ENCODE measurements around the gene JARID2.
"Not testable (repeated sequence)": the region's sequence is repeated elsewhere in the genome, so short reads cannot be mapped to it uniquely, and the experiment has no call there.

Gene JARID2

DNA sequence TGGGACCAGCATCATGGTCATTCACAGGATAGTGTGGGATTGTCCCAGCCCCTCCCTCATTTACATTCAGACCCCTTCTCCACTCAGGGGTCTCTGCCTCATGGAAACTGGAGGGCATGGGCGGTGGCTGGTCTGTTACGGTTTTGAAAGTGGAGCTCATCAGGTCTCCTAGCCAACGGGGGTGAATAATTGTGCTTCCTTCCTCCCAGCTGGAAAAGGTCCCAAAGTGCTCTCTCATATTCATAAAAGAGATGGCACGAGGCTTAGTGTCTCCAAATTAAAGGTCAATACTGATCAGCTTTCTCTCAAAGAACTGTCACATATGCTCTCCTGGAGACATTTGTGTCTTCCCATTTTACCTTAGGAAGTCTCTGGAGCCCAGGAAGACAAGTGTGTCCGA is 19.9 kb downstream of the JARID2 start:
- no peak for DNase-seq

DNA sequence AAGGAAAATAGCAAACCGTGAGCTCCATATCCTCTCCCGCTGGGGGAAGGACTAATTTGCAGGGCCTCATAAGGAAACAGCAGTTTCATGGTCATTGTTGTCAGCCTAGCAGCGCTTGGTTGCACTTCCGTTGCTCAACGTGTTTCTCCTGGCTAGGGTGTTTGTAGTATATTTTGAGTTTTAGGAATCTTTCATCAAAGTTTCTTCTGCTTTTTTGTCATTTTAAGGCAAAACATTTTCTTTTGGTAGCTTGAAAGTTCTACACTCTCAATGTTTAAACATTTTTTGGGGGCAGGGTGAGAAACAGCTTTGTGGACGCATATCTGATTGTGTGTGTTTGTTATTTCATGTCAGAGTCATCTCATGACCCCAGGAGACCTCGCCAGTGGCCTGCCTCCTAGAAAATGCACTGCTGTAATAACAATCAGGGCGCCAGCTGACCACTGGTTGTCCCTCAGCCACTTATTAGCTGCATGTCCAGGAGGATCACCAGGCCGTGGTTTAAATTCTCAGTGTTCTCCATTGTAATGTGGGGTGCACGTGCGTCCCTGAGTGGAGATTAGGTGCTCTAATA is 20.6 kb downstream of the JARID2 start:
- DNase-seq, result no peak

DNA sequence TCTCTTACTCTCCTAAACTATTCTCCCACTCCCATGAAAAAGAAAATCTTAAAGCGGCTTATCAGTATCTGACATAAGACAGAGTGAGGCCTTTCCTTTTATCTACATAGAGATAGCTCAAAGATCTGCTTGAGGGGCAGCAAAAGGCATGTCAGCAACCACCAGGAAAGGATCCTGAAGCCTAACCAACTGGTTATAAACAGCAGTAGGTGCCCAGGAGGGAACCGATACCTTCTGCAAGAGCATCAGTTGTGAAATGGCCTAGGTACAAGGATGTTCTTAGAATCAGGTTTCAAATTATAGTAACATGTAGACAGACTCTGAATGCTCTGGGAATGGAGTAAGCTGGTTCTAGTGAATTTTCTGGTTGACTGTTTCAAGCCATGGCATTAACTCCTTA is 21.4 kb downstream of the JARID2 start:
- DNase-seq, result no peak

DNA sequence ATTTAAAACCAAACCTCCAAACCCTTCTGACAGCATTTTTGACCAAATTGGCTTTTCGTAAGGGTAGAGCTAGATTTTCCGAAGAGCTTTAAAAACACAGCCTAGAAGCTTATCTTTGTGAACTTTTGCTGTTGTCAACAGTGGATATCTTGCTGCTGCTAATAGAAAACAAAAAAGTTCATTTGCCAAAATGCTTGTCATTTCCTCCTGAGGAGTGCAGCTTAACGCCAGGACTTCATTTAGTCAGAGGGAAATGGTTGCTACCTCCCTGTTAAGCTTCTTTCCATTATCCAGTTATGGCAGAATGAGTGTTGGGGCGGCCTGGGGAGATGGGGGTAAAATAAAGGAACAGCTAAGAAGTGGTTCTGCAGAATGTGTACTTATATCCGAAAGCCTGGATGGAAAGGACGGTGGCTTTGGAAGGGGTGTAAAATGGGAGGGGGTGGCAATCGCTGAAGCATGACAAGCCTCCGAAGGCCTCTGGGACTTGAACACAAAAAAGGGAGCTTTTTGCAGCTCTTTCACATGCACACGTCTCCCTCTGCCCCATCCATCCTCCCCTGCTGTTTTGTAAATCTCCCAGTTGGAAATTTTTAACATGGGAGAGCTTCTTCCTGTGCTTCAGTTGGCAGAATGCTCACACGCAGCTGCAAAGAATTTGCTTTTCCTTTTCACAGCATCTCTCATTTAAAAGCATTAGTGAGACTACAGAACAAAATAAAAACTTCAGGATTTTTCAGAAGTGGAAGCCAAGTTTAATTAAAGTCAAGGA is 22.5 kb downstream of the JARID2 start:
- DNase-seq, result no peak

DNA sequence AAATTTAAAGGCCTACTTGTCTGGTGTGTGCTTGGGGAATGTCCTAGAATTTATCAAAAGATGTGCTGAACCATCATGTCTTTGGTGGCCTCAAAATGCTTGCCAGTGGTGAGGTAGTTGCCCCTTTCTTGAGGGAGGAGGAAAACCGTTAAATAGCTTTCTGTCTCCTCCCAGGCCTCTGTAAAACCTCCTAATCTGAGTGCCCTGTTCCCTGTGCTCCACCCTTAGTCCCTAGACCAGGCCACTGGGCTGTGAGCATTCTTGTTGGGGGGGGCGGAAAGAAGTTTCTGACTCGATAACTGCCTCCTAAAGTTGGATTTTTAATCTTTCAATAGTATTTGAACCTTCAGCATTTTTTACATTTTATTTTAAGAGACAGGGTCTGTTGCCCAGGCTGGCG is 23.1 kb downstream of the JARID2 start:
- DNase-seq, result no peak

DNA sequence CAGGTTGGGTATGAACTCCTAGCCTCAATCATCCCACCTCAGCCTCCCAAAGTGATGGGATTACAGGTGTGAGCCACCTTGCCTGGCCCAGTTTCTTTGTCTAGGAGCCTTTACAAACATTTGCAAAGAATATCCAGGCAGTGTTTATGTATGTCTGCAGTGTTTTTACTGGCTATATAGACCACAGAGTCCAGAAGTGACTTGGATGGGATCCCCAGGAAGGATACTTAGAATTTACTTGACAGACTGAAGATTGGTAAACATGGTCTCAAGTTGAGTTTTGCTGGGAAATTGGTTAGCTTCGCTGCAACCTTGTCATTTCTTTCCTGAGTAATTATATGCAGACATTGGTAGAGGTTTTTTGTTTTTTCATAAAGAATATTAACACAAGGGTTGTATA is 23.8 kb downstream of the JARID2 start:
- no peak for DNase-seq

DNA sequence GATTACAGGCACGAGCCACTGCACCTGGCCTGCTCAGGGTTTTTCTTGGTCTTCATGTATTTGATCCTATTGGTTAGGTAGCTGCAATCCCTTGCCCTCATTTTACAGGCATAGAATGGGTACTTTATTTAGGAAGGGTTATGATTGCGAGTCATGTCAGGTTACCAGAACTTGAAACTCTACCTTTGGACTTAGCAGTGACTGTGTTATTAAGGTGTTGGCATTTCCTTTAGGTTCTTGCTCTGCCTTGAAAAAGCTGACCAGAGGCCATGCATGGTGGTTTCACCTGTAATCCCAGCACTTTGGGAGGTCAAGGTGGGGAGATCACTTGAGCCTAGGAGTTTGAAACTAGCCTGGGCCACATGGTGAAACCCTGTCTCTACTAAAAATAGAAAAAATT is 24.5 kb downstream of the JARID2 start:
- no peak for DNase-seq

DNA sequence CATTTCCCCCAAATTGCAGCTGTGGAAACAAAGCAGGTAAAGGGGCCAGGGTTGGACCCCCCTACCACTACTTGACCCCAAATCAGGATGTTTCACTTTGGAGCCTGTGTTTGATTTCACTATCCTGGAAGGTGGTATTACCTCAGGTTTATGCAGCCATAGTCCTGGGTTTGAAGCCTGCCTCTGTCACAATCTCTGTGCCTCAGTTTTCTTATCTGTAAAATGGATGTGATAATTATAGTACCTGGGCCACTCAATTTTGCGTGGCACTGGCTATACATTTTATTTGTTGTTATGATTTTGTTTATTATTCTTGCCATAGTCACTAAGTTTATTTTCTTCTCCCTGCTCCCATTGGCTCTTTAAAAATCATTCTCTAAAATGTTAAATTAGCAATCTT is 26.7 kb downstream of the JARID2 start:
- DNase-seq, result no peak

DNA sequence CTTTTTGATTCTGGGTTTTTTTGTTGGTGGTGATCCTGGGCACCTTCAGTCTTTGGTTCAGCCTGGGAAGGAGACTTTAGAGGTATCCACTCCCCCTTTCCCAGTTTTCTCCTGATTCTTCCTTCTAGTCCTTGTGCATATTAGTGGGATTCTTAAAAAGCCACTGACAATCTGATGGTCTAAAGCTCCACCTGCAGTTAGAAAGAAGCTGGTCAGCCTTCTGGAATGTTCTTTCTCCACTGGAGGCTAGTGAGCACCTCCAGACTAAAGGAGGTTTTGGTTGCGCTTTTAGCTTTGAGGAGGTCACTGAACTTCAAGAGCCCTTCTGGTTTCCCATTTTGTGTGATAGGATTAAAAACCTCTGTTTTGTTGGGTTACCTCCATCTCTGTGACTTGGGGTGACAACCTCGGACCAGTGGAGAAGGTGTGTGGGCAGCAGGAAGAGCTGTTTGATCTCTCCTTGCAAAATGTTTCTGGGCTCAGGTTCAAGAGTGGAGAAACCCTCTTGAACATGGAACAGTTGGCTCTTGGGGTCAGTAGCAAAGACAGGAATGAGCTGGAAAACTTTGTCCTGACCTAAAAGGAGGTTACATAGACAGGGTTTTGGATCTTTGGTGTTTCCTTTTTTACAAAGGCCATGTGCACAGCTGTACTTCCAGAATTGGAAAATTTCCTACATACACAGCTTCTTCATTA is 29.0 kb downstream of the JARID2 start:
- DNase-seq, result no peak

DNA sequence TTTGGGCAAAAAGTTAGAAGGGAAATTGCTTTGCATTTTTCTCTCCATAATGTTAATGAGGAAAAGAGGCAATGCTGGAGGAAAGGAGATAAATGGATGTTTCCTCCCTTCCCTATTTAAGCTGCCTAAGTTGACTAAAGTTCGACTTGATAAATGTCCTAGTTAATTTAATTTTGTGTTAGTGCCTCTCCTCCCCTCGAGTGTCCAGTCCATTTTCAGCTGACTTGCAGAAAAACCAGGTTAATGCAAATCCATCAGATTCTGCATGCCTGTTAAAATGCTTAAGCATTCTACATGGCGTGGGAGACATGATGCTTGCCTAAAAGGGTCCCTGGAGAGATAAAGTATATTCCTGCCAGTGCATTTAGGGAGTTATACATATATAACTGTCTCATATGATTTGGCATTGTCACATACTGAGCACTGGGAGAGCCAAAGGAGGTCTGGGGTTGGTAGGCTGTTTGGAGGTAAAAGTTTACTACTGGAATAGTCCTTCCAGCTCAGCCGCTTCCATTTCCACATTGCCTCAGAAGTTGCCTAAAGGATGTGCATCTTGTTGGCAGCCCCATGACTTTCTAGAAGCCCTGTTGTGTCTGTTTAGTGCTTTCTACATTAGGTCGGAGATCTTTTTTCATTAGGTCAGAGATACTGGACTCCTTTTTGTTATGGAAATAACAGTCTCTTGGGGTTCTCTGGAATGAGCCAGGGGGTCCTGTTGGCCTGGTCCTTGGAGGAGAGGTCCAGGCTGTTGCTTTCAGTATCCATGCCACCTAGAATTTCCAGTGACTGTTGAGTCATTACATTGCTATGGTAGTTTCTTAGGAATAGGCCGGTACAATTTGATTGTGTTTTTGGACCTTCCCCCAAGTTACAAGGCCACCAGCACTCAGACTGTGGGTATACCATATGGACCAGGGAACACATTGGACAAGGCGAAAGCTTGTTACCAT is 30.4 kb downstream of the JARID2 start:
- DNase-seq, result no peak

DNA sequence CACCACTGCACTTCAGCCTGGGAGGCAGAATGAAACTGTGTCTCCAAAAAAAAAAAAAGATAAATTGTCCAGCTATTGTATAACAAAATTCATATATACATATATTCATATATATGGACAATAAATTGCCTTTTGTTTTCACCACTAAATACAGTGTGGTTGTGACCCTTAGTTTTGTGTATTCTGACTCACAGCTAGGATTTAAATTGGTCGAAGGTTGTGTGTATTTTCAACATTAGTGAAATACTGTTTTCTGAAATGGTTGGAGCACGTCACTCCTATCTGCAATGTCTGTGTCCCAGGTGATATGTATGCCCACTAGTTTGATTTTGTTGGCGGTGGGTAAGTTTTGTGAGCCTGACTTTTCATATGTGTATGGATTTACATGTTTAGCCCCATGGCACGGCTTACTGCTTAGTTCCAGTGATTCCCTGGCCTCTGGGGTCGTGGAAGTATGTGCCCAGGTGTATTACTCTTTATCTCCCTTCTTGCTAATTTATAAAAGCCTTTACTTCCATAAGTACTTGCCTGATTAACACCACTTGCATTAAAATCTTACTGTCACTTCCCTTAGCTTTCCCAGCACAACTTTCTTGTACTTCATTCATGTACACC is 33.3 kb downstream of the JARID2 start:
- DNase-seq, result no peak

DNA sequence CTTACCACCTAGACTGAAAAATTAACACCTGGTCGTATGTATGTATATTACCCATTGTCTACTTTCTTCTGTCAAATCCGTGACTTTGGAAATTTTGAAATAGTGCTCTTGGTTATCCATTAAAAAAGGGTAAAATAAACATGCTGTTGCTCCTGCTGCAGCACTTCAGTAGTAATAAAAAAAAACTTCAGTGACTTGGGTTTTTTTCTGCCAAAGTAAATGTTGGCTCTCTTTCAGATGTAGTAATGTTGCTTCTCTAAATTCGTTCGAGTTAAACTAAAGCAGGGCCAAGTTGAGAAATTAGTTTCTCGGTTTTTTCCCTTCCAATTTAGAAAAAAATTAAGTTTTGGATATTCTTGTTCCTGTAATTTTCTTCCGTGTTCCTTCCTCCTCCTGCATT is 34.2 kb downstream of the JARID2 start:
- DNase-seq, result no peak

DNA sequence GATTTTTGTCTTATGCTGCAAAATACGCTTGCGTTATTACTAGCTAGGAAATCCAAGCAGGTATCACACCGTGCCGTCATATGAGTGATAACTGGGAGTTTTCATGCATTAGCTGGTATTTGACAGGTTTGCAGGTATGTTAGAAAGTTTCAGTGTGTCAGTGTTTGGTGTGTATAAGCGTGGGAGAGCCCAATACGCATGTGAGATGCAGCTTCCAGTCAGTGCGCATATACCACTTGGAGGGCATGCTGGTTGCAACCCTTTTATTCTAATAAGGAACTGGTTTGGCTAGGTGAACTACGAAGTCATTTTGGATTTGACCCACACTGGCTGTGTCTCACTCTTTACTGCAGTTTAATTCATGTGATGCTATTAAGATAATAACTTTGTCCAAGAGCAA is 35.1 kb downstream of the JARID2 start:
- DNase-seq, result no peak

DNA sequence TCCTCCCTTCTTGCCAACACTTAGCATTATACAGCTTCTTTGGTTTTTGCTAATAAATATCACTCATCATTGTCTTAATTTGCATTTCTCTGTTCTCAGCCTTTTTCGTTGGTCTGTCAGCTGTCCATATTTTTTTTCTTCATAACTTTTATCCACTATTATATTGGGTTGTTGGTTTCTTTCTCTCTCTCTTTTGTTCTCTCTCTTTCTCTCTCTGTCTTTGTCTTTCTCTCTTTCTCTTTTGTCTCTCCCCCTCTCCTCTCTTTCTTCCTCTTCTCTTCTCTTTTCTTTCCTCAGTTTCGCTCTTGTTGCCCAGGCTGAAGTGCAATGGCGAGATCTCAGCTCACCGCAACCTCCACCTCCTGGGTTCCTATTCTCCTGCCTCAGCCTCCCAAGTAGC is 36.5 kb downstream of the JARID2 start:
- no peak for DNase-seq

DNA sequence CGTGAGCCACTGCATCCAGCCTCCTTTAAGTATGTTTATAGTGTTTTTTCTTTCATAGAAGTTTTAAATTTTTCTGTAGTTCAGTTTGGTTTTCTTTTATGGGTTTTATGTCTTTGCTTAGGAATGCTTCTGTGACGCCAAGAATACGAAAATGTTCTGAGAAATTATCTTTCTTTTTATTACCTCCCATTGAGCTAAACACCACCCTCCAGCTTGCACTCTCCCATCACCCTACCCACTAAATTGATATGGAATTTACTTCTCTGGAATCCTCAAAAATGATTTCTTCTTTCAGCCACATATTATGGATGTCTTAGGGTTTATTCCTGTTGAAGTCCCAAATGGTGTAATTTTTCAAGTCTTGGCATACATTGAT is 38.1 kb downstream of the JARID2 start:
- no peak for DNase-seq

DNA sequence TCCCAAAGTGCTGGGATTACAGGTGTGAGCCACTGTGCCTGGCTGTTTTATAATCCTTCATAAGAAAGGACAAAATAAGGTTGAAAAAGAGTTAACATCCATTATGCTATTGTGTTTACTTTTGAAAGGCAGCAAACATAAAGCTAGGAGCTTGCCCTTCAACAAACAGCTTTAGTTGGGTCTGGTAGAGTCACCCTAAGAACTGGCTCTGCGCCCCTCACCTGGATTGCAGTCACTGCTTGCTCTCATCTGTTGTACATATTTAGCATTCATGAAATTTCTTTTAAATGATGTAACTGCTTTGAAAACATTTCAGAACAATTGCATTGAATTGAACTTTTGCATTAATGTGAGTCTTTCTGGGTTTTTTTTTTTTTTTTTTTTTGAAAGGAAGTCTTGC is 38.9 kb downstream of the JARID2 start:
- no peak for DNase-seq

DNA sequence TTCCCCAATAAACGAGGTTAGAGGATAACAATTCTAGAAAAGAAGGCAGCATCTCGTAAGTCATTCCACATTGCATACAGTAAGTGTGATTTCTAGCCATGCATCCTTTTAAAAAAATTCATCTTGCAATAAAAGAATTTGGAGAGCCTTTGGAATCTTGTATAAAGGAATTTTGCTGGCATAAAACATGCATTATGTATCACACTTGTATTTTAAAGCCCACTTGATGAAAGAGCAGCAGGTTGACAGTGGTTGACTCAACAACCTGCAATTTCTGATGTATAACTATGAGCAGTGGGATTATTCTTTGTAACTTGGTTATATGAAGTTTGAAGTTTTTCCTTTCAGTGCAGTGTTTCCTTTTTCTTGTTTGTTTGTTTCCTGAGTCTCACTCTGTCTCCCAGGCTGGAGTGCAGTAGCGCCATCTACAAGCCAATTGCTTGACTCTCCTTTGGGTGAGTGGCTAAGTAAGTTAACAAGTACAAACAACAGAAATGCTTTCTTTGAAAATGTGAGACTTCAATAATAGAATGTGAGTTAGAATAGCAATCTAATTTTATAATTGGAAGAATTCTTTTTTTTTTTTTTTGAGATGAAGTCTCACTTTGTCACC is 39.9 kb downstream of the JARID2 start:
- DNase-seq, result no peak

DNA sequence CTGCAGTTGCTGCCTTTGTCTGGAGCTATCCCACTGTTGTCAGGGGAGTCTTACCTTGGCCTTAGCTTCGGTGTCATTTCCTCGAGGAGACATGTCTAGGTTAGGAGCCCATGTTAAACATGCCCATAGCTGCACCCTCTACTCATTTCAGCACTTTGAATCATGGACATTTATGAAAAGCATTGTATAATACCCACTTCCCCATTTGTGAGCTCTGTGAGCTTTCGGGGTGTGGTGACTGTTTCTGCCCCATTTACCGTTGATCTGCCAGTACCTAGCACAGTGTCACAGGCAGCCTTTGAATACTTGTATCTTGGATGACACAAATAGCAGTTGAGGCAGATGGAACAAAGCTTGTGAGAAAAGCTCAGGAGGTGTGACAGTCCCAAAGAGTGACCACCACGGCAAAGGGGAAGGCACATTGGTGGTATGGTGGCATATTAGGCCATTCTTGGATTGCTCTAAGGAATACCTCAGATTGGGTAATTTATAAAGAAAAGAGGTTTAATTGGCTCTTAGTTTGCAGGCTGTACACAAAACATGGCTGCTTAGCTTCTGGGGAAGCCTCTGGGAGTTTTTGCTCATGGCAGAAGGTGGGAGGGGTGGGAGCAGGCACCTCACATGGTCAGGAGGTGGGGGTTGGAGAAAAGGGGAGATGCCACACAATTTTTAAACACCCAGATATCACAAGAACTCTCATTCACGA is 42.0 kb downstream of the JARID2 start:
- DNase-seq, result no peak

DNA sequence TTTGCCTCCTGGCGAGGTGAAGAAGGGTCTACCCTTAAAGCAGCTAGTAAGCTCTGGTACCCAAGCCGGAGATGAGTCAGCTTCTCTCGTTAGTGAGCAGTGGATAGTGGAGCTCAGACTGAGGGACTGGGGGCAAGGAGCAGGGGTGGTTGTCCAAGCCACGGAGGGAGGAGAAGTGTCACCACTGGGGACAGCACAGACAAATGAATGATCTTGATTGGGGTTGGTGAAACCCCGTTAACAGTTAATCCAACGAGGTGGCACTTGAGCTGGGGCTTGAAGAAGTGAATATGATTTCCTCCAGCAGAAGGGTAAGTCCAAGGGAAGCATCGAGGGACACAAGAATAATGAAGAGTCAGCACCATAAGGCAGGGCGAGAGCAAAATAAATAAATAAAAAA is 43.0 kb downstream of the JARID2 start:
- no peak for DNase-seq

DNA sequence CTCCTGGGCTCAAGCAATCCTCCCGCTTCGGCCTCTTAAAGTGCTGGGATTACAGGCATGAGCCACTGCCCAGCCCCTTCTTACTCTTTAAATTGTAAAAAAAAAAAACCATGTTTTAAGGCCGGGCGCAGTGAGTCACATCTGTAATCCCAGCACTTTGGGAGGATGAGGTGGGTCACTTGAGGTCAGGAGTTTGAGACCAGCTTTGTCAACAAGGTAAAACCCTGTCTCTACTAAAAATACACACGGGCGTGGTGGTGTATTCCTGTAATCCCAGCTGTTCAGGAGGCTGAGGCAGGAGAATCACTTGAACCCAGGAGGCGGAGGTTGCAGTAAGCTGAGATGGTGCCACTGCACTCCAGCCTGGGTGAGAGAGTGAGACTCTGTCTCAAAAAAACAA is 43.6 kb downstream of the JARID2 start:
- not testable (repeated sequence) for DNase-seq

DNA sequence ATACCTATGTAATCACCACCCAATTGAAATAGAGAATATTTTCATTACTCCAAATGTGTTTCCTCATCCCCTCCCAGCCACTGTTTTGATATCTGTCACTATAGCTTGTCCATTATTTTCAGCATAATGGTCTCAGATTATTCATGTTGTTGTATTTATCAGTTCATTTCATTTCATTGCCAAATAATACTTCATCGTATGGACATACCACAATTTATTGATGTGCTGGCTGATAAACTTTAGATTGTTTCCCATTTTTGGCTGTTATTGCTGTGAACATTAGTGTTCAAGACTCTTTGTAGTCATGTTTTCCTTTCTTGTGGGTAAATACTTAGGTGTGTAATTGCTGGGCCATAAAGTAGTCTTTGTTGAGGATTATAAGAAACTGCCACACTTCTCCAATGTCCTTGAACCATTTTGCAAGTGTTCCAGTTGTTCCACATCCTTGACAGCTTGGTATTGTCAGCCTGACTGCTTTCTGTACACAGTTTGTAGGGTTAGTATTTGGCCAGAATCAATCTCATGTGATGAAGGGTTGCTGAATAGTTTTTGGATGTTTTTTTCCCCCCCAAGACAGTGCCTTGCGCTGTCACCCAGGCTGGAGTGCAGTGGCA is 44.3 kb downstream of the JARID2 start:
- no peak for DNase-seq

Data from NCI-H774 (cell line).